ENCODE data around the gene TEKT5.
"Not testable (repeated sequence)": the region's sequence is repeated elsewhere in the genome, so short reads cannot be mapped to it uniquely, and the experiment has no call there.

The TEKT5 gene

GRCh38 chr16:10694830-10695229 is at the start of gene TEKT5:
TEKT5 (minus strand) TSS chr16:10694930; CDS start chr16:10694873, 57 bp downstream.
- DNase-seq: no peak

GRCh38 chr16:10743610-10744369 is 49.1 kb upstream of the TEKT5 start, which contains the start of gene NUBP1:
NUBP1 (plus strand) TSS chr16:10743842; CDS start chr16:10743864, 22 bp downstream.
- peak; percentile 92 for DNase-seq

- DNase-seq: no peak
Measured at GRCh38 chr16:10743227-10743609, 48.5 kb upstream of the TEKT5 start.

GRCh38 chr16:10741844-10742243 is 47.1 kb upstream of the TEKT5 start:
- DNase-seq: no peak

GRCh38 chr16:10741249-10741648 is 46.5 kb upstream of the TEKT5 start:
- not testable (repeated sequence) for DNase-seq

GRCh38 chr16:10740845-10741208 is 46.1 kb upstream of the TEKT5 start:
- DNase-seq: no peak

- no peak for DNase-seq
Measured at GRCh38 chr16:10740000-10740844, 45.5 kb upstream of the TEKT5 start.

GRCh38 chr16:10738231-10739077 is 43.7 kb upstream of the TEKT5 start:
- no peak for DNase-seq

GRCh38 chr16:10737068-10737625 is 42.4 kb upstream of the TEKT5 start:
- peak; percentile 67 for DNase-seq

GRCh38 chr16:10731790-10732189 is 37.1 kb upstream of the TEKT5 start:
- no peak for DNase-seq

- DNase-seq: no peak
Measured at GRCh38 chr16:10729104-10730048, 34.6 kb upstream of the TEKT5 start.

GRCh38 chr16:10728003-10728887 is 33.5 kb upstream of the TEKT5 start:
- no peak for DNase-seq

GRCh38 chr16:10708969-10709368 is 14.2 kb upstream of the TEKT5 start:
- no peak for DNase-seq

- no peak for DNase-seq
Measured at GRCh38 chr16:10699756-10700155, 5.0 kb upstream of the TEKT5 start.

- DNase-seq: no peak
Measured at GRCh38 chr16:10694306-10694705, 424 bp downstream of the TEKT5 start.

GRCh38 chr16:10693889-10694288 is 841 bp downstream of the TEKT5 start:
- no peak for DNase-seq

GRCh38 chr16:10692470-10692869 is 2.3 kb downstream of the TEKT5 start:
- DNase-seq: no peak

GRCh38 chr16:10688726-10689125 is 6.0 kb downstream of the TEKT5 start:
- no peak for DNase-seq

- no peak for DNase-seq
Measured at GRCh38 chr16:10688291-10688690, 6.4 kb downstream of the TEKT5 start.

GRCh38 chr16:10685709-10686108 is 9.0 kb downstream of the TEKT5 start:
- no peak for DNase-seq

All from KG1 (cell line).